ENCODE results near the gene APBB2. TPM values are rescaled to one million over a fixed set of nuclear protein-coding genes. Genes with fewer than 3 reads are reported as not detected.

APBB2 gene
- total RNA-seq, 2 experiments from 2014 or later: 0.22 TPM; not detected in 1

DNA sequence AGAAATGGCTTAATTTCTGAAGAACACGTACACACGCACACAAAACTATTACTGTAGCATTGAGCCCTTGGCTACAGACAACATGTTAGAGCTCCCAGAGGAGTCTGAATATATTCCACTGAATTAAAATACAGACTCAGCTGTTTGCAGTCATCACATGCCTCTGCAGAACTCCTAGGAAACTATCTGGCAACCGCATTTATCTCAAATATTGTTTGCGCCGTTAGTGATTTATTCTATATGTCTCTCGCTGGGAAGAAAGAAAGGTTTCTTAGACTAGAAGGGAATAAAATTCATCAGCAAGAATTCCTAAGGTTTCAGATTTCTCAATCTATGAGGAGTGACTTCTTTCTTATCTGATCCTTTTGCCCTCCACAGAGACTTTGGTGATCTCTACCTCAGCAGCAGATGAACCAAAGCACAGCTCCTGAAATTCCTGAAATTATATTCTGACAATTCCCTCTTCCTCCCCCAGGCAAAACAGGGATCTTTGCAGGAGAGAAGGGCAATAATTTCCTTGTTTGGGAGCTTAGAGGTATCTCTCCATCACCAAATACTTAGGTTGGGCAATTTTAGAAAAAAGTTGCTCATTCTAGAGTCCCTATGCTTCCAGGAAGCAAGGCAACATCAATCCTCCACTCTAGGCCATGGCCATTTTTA lies 199.2 kb downstream of the APBB2 start:
- Histone ChIP-seq H3K9me3 (ENCODE audit: control insufficient read depth in 1 of 2, insufficient read depth in 1 of 2, low read length in 2 of 2) (no peaks in the 10 kb centered on the region), H3K27me3 (ENCODE audit: control insufficient read depth in 1 of 2, insufficient read depth in 2 of 2, low read length in 2 of 2) (peaks cover 0 to 7% of the 10 kb centered on the region in 2 experiments), H3K4me3 (ENCODE audit: low read length) (no peak overlapping the region), H3K27ac (ENCODE audit: low read depth in 1 of 2, low read length in 2 of 2) (no peak overlapping the region), H3K4me1 (ENCODE audit: insufficient read depth, low read length) (no peaks in the 10 kb centered on the region), H3K36me3 (ENCODE audit: insufficient read depth, low read length) (no peaks in the 10 kb centered on the region)
- Mint-ChIP-seq H3K36me3 (ENCODE audit: low read depth) (no peaks in the 10 kb centered on the region), H3K4me1 (ENCODE audit: low read depth) (no peaks in the 10 kb centered on the region), H3K27me3 (peaks cover 9% of the 10 kb centered on the region), H3K4me3 (no peak overlapping the region), H3K27ac (no peak overlapping the region), H3K9me3 (no peaks in the 10 kb centered on the region)
- no peak for DNase-seq
- intact Hi-C loops (cut with DNase I, micrococcal nuclease): no loop called here
- no peak for ATAC-seq (ENCODE audit: poor library complexity)
- ChIA-PET POLR2A (no interaction called here), CTCF (interaction anchor here (0.9 to 1.1 kb wide), 2 partner anchors 8 to 10 kb away, joined by 3 read pairs; no protein-coding TSS in a partner anchor)
- TF ChIP-seq, protein P1, sequence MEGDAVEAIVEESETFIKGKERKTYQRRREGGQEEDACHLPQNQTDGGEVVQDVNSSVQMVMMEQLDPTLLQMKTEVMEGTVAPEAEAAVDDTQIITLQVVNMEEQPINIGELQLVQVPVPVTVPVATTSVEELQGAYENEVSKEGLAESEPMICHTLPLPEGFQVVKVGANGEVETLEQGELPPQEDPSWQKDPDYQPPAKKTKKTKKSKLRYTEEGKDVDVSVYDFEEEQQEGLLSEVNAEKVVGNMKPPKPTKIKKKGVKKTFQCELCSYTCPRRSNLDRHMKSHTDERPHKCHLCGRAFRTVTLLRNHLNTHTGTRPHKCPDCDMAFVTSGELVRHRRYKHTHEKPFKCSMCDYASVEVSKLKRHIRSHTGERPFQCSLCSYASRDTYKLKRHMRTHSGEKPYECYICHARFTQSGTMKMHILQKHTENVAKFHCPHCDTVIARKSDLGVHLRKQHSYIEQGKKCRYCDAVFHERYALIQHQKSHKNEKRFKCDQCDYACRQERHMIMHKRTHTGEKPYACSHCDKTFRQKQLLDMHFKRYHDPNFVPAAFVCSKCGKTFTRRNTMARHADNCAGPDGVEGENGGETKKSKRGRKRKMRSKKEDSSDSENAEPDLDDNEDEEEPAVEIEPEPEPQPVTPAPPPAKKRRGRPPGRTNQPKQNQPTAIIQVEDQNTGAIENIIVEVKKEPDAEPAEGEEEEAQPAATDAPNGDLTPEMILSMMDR (IDR thresholded peaks at IDR 0.05): no peak

GRCh38 chr4:41014158-41014557 lies 200.2 kb downstream of the APBB2 start:
- ATAC-seq (ENCODE audit: poor library complexity) (no peak), DNase-seq (no peak)
- TF ChIP-seq, protein P1 (IDR thresholded peaks at IDR 0.05): no peak
- H3K27ac Mint-ChIP-seq: no peak overlapping the region
- H3K9me3 Mint-ChIP-seq: no peaks in the 10 kb centered on the region
- no peaks in the 10 kb centered on the region for H3K4me1 ChIP-seq (ENCODE audit: insufficient read depth, low read length)
- no peaks in the 10 kb centered on the region for H3K9me3 ChIP-seq (ENCODE audit: control insufficient read depth in 1 of 2, insufficient read depth in 1 of 2, low read length in 2 of 2)
- no peak overlapping the region for H3K27ac ChIP-seq (ENCODE audit: low read depth in 1 of 2, low read length in 2 of 2)
- peaks cover 0 to 7% of the 10 kb centered on the region in 2 experiments for H3K27me3 ChIP-seq (ENCODE audit: control insufficient read depth in 1 of 2, insufficient read depth in 2 of 2, low read length in 2 of 2)
- peaks cover 9% of the 10 kb centered on the region for H3K27me3 Mint-ChIP-seq
- no peaks in the 10 kb centered on the region for H3K36me3 Mint-ChIP-seq (ENCODE audit: low read depth)
- intact Hi-C loops (cut with DNase I, micrococcal nuclease): no loop called here
- no peaks in the 10 kb centered on the region for H3K4me1 Mint-ChIP-seq (ENCODE audit: low read depth)
- ChIA-PET CTCF (interaction anchor here (1.1 kb wide), 1 partner anchor 9 kb away, joined by 3 read pairs; no protein-coding TSS in a partner anchor), POLR2A (no interaction called here)
- H3K36me3 ChIP-seq (ENCODE audit: insufficient read depth, low read length): no peaks in the 10 kb centered on the region
- H3K4me3 ChIP-seq (ENCODE audit: low read length): no peak overlapping the region
- no peak overlapping the region for H3K4me3 Mint-ChIP-seq

- no peak for ATAC-seq (ENCODE audit: poor library complexity)
- Mint-ChIP-seq H3K4me3 (no peak overlapping the region), H3K4me1 (ENCODE audit: low read depth) (no peaks in the 10 kb centered on the region), H3K27ac (no peak overlapping the region), H3K9me3 (no peaks in the 10 kb centered on the region), H3K27me3 (peaks cover 9% of the 10 kb centered on the region), H3K36me3 (ENCODE audit: low read depth) (no peaks in the 10 kb centered on the region)
- no peak overlapping the region for H3K27ac ChIP-seq (ENCODE audit: low read depth in 1 of 2, low read length in 2 of 2)
- no peaks in the 10 kb centered on the region for H3K4me1 ChIP-seq (ENCODE audit: insufficient read depth, low read length)
- H3K36me3 ChIP-seq (ENCODE audit: insufficient read depth, low read length): no peaks in the 10 kb centered on the region
- intact Hi-C loops (cut with DNase I, micrococcal nuclease): no loop called here
- TF ChIP-seq, protein P1 (IDR thresholded peaks at IDR 0.05): no peak
- POLR2A ChIA-PET: no interaction called here
- H3K9me3 ChIP-seq (ENCODE audit: control insufficient read depth in 1 of 2, insufficient read depth in 1 of 2, low read length in 2 of 2): no peaks in the 10 kb centered on the region
- H3K27me3 ChIP-seq (ENCODE audit: control insufficient read depth in 1 of 2, insufficient read depth in 2 of 2, low read length in 2 of 2): peaks cover 0 to 7% of the 10 kb centered on the region in 2 experiments
- no peak overlapping the region for H3K4me3 ChIP-seq (ENCODE audit: low read length)
- CTCF ChIA-PET: no interaction called here
- DNase-seq: no peak
Measured at GRCh38 chr4:41013746-41014145, 200.6 kb downstream of the APBB2 start.
